DMS53 treated with DMSO at 0.1 percent for 48 hours (cell line): ENCODE results near the gene DOHH.

Source experiments
- DNase-seq: peaks from one replicate; lab custom pipeline; 2025; ENCODE audit not compliant: unreplicated experiment; lab: John Stamatoyannopoulos, UW

The DOHH gene

GRCh38 chr19:3443840-3444694 lies 56.4 kb downstream of the DOHH start:
- no peak for DNase-seq

- DNase-seq = no peak
Observed at GRCh38 chr19:3442487-3443071, 57.9 kb downstream of the DOHH start.

- no peak for DNase-seq
Observed at GRCh38 chr19:3441986-3442329, 58.5 kb downstream of the DOHH start.

- DNase-seq = no peak
Observed at GRCh38 chr19:3441089-3441985, 59.1 kb downstream of the DOHH start.
